DND-41 (cell line): ENCODE data around the gene DEK.

Experiments
- CTCF ChIP-seq: IDR thresholded peaks from 2 replicates; pipeline ENCODE4 v1.5.1; 2012; ENCODE audit warnings: borderline replicate concordance, low read length, moderate library complexity, mild to moderate bottlenecking; ENCODE audit not compliant: poor library complexity, severe bottlenecking; ENCODE audit errors: extremely low read depth
- EZH2 ChIP-seq: IDR thresholded peaks from 3 replicates; pipeline ENCODE4 v1.6.1; 2012; ENCODE audit warnings: borderline replicate concordance, low read depth, mild to moderate bottlenecking, moderate library complexity, low read length, inconsistent platforms; ENCODE audit not compliant: severe bottlenecking

- TF ChIP-seq CTCF (no peak), EZH2 (no peak)
These were observed 29.8 kb downstream of the DEK start for GRCh38 chr6:18234564-18234963.
